MM.1S (cell line): ENCODE measurements around the gene UGT1A10.
"Not testable (repeated sequence)": the region's sequence is repeated elsewhere in the genome, so short reads cannot be mapped to it uniquely, and the experiment has no call there.

Experiments used
- DNase-seq: peaks from one replicate; pipeline ENCODE4 v3.0.0-alpha.2; 2015
- H2AFZ ChIP-seq: fragments of 300-600 bp; sonication (generic); 2 replicates; pipeline ENCODE4 v1.6.0; 2016; ENCODE audit warnings: antibody characterized with exemption, low read length
- H3F3A ChIP-seq: fragments of 300-600 bp; sonication (generic); 2 replicates; pipeline ENCODE4 v1.6.1; 2016; ENCODE audit warnings: mild to moderate bottlenecking, antibody characterized with exemption, low read length, moderate library complexity, mixed read lengths; ENCODE audit not compliant: insufficient read depth
- H3K27ac ChIP-seq: fragments of 300-600 bp; sonication (generic); 2 replicates; pipeline ENCODE4 v1.5.1; 2016; ENCODE audit warnings: mild to moderate bottlenecking, low read length
- H3K27me3 ChIP-seq: fragments of 300-600 bp; sonication (generic); replicated peaks from 2 replicates; pipeline ENCODE4 v1.6.0; 2016; ENCODE audit warnings: low read length; ENCODE audit not compliant: insufficient read depth
- H3K36me3 ChIP-seq: fragments of 300-600 bp; sonication (generic); replicated peaks from 2 replicates; pipeline ENCODE4 v1.6.1; 2016; ENCODE audit warnings: mild to moderate bottlenecking, low read length, mixed read lengths; ENCODE audit not compliant: insufficient read depth
- H3K4me1 ChIP-seq: fragments of 300-600 bp; sonication (generic); 2 replicates; pipeline ENCODE4 v1.6.1; 2016; ENCODE audit warnings: low read length, mixed read lengths
- H3K4me2 ChIP-seq: fragments of 300-600 bp; sonication (generic); 2 replicates; pipeline ENCODE4 v1.6.0; 2016; ENCODE audit warnings: low read depth, low read length
- H3K4me3 ChIP-seq: fragments of 300-600 bp; sonication (generic); 2 replicates; pipeline ENCODE4 v1.5.1; 2016; ENCODE audit warnings: low read length, mixed read lengths
- H3K79me2 ChIP-seq: fragments of 300-600 bp; sonication (generic); 2 replicates; pipeline ENCODE4 v1.6.1; 2016; ENCODE audit warnings: mixed run types, low read length, mixed read lengths
- H3K9ac ChIP-seq: fragments of 300-600 bp; sonication (generic); 2 replicates; pipeline ENCODE4 v1.6.1; 2016; ENCODE audit warnings: low read length, mixed read lengths
- H3K9me2 ChIP-seq: fragments of 300-600 bp; sonication (generic); replicated peaks from 2 replicates; pipeline ENCODE4 v1.6.1; 2016; ENCODE audit warnings: mild to moderate bottlenecking, low read length, mixed read lengths; ENCODE audit not compliant: insufficient read depth
- H3K9me3 ChIP-seq: fragments of 300-600 bp; sonication (generic); replicated peaks from 2 replicates; pipeline ENCODE4 v1.6.1; 2016; ENCODE audit warnings: mild to moderate bottlenecking, low read length, mixed read lengths; ENCODE audit not compliant: insufficient read depth
- H4K20me1 ChIP-seq: fragments of 300-600 bp; sonication (generic); 2 replicates; pipeline ENCODE4 v1.6.1; 2016; ENCODE audit warnings: mild to moderate bottlenecking, low read length, moderate library complexity, mixed read lengths; ENCODE audit not compliant: insufficient read depth
- EZH2 ChIP-seq: fragments of 300-600 bp; sonication (generic); optimal IDR thresholded peaks from 2 replicates; pipeline ENCODE3; 2017; ENCODE audit warnings: low read depth, mild to moderate bottlenecking, antibody characterized with exemption, low read length, mixed read lengths
- EZH2phosphoT487 ChIP-seq: fragments of 300-600 bp; sonication (generic); IDR thresholded peaks from 2 replicates; pipeline ENCODE4 v1.6.1; 2018; ENCODE audit warnings: antibody characterized with exemption, low read length
- TF ChIP-seq, protein P1 (sequence below): fragments of 300-600 bp; sonication (generic); IDR thresholded peaks from 2 replicates; pipeline ENCODE4 v1.5.1; 2016; ENCODE audit warnings: antibody characterized with exemption, low read length, mixed read lengths

The UGT1A10 gene

DNA sequence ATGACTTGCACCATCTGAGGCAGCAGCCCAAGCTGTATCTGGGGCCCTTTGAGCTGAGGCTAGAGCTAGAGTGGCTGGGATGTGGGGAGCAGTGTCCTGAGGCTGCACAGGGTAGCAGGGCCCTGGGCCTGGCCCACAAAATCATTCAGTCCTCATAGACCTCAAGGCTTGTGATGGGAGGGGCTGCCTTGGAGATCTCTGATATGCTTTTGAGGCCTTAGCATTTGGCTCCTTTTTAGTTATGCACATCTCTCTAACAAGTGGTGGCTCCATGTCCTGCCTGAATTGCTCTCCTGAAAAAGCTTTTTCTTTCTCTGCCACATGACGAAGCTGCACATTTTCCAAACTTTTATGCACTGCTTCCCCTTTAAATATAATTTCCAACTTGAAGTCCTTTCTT, 30.6 kb upstream of the UGT1A10 start:
- TF ChIP-seq, protein P1, sequence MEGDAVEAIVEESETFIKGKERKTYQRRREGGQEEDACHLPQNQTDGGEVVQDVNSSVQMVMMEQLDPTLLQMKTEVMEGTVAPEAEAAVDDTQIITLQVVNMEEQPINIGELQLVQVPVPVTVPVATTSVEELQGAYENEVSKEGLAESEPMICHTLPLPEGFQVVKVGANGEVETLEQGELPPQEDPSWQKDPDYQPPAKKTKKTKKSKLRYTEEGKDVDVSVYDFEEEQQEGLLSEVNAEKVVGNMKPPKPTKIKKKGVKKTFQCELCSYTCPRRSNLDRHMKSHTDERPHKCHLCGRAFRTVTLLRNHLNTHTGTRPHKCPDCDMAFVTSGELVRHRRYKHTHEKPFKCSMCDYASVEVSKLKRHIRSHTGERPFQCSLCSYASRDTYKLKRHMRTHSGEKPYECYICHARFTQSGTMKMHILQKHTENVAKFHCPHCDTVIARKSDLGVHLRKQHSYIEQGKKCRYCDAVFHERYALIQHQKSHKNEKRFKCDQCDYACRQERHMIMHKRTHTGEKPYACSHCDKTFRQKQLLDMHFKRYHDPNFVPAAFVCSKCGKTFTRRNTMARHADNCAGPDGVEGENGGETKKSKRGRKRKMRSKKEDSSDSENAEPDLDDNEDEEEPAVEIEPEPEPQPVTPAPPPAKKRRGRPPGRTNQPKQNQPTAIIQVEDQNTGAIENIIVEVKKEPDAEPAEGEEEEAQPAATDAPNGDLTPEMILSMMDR = no peak
- no peak for TF ChIP-seq EZH2phosphoT487
- TF ChIP-seq EZH2 = no peak
- no peaks in the 10 kb centered on the region for H4K20me1 ChIP-seq

DNA sequence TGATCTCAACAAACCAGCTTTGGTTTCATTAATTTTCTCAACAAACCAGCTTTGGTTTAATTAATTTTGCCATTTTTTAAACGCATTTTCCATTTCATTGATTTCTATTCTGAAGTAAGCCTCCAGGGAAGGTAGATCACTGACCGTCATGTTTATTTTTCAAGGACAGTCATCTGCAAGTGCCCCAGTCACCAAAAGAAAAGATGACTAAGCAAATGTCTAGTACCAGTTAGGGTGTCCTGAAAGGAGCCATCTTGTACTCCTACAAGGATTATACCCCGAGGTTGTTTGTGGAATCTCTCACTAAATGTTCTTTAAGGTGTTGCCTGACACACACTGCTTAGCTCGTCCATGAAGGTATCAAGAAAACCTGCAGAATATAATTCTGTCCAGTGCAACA, 25.0 kb upstream of the UGT1A10 start:
- H4K20me1 ChIP-seq = no peaks in the 10 kb centered on the region

More for the DNA sequence above, 30.6 kb upstream of the UGT1A10 start:
- no peaks in the 10 kb centered on the region for H3K36me3 ChIP-seq
- H3K4me3 ChIP-seq = no peak overlapping the region
- no peak overlapping the region for H3K27ac ChIP-seq
- H3K9me3 ChIP-seq = no peaks in the 10 kb centered on the region
- H3K4me1 ChIP-seq = no peaks in the 10 kb centered on the region
- no peaks in the 10 kb centered on the region for H3F3A ChIP-seq
- H3K79me2 ChIP-seq = no peaks in the 10 kb centered on the region
- no peaks in the 10 kb centered on the region for H3K9me2 ChIP-seq
- no peaks in the 10 kb centered on the region for H3K27me3 ChIP-seq
- H2AFZ ChIP-seq = no peak overlapping the region
- H3K4me2 ChIP-seq = no peak overlapping the region
- no peak overlapping the region for H3K9ac ChIP-seq
- no peak for DNase-seq

DNA sequence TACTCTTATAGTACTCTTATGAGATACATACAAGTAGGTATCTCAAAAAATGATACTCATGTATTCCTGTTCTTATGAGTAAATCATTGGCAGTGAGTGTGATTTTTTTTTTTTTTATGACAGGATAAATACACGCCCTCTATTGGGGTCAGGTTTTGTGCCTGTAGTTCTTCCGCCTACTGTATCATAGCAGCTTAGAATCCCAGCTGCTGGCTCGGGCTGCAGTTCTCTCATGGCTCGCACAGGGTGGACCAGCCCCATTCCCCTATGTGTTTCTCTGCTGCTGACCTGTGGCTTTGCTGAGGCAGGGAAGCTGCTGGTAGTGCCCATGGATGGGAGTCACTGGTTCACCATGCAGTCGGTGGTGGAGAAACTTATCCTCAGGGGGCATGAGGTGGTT, 18.8 kb upstream of the UGT1A10 start, which contains the start of gene UGT1A8:
TSS of gene UGT1A8 (plus strand) at position 158 of the 400 bp plus-strand sequence. CDS start at position 233, 75 bp downstream.
- not testable (repeated sequence) for H3K27ac ChIP-seq, H3K27me3 ChIP-seq, H4K20me1 ChIP-seq, H3K4me1 ChIP-seq, H3F3A ChIP-seq, H3K9me2 ChIP-seq, H2AFZ ChIP-seq, H3K4me2 ChIP-seq, H3K4me3 ChIP-seq, H3K36me3 ChIP-seq, H3K79me2 ChIP-seq, H3K9ac ChIP-seq, H3K9me3 ChIP-seq, DNase-seq

More for the DNA sequence above, 25.0 kb upstream of the UGT1A10 start:
- Histone ChIP-seq H3K79me2 (no peaks in the 10 kb centered on the region), H3K9me3 (no peaks in the 10 kb centered on the region), H3K4me2 (no peak overlapping the region), H3K4me1 (no peaks in the 10 kb centered on the region), H2AFZ (no peak overlapping the region), H3K27ac (no peak overlapping the region), H3K27me3 (no peaks in the 10 kb centered on the region), H3K36me3 (no peaks in the 10 kb centered on the region), H3K9me2 (no peaks in the 10 kb centered on the region), H3K9ac (no peak overlapping the region), H3F3A (no peaks in the 10 kb centered on the region), H3K4me3 (no peak overlapping the region)
- DNase-seq = no peak
- TF ChIP-seq, protein P1 = no peak
- TF ChIP-seq EZH2phosphoT487 = no peak
- no peak for TF ChIP-seq EZH2

DNA sequence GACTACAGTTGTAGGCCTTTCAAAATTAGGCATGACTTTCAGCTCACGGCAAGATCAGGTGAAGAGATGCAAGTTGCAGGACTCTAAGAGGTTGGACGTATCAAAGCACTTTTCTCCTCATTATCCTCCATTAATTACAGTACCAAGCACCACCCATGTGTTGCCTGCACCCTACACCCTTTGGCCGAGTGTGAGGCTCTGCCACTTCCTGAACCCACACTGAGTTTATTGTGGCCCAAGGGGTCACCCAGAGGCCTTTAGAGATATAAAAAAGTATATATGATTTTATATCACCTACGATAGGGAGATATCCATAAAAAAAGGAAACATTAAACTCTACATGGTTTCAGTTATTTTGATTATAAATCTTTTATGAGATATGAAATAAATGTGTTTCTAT, 16.0 kb upstream of the UGT1A10 start:
- H3K27me3 ChIP-seq = no peaks in the 10 kb centered on the region
- H3K4me3 ChIP-seq = no peak overlapping the region
- no peak overlapping the region for H3K27ac ChIP-seq

DNA sequence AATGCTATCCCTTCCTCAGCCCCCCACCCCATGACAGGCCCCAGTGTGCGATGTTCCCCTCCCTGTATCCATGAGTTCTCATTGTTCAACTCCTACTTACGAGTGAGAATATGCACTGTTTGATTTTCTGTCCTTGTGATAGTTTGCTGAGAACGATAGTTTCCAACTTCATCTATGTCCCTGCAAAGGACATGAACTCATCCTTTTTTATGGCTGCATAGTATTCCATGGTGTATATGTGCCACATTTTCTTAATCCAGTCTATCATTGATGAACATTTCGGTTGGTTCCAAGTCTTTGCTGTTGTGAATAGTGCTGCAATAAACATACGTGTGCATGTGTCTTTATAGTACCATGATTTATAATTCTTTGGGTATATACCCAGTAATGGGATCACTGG, 14.4 kb upstream of the UGT1A10 start:
- not testable (repeated sequence) for H2AFZ ChIP-seq, H3K4me3 ChIP-seq, H3K4me1 ChIP-seq, H3K27ac ChIP-seq, H3K9me3 ChIP-seq, H4K20me1 ChIP-seq, H3K27me3 ChIP-seq, H3F3A ChIP-seq, H3K79me2 ChIP-seq, DNase-seq, H3K9me2 ChIP-seq, H3K4me2 ChIP-seq, H3K9ac ChIP-seq, H3K36me3 ChIP-seq

More for the DNA sequence above, 16.0 kb upstream of the UGT1A10 start:
- H3K9ac ChIP-seq = no peak overlapping the region
- no peaks in the 10 kb centered on the region for H3K9me2 ChIP-seq
- no peaks in the 10 kb centered on the region for H3K4me1 ChIP-seq
- H3K9me3 ChIP-seq = no peaks in the 10 kb centered on the region
- TF ChIP-seq EZH2phosphoT487 = no peak
- TF ChIP-seq, protein P1 = no peak
- TF ChIP-seq EZH2 = no peak
- no peaks in the 10 kb centered on the region for H3F3A ChIP-seq
- H3K79me2 ChIP-seq = no peaks in the 10 kb centered on the region
- H3K4me2 ChIP-seq = no peak overlapping the region
- H2AFZ ChIP-seq = no peak overlapping the region
- no peak for DNase-seq
- H3K36me3 ChIP-seq = no peaks in the 10 kb centered on the region
- H4K20me1 ChIP-seq = no peaks in the 10 kb centered on the region
